Fibroblast of the aortic adventitia (primary cell): ENCODE results near the gene SKIDA1. TPM values are rescaled to one million over a fixed set of nuclear protein-coding genes. Genes with fewer than 3 reads are reported as not detected.

Experiments
- DNase-seq: peaks from one replicate; pipeline ENCODE4 v3.0.0-alpha.2; 2010; ENCODE audit warnings: low read depth
- H3K4me3 ChIP-seq: 2 replicates; pipeline ENCODE4 v1.5.1; 2011; ENCODE audit warnings: low read depth, mild to moderate bottlenecking, control low read depth, low read length, moderate library complexity
- CTCF ChIP-seq: IDR thresholded peaks from 2 replicates; pipeline ENCODE4 v1.5.1; 2011; ENCODE audit warnings: mild to moderate bottlenecking, low read length, control low read depth, inconsistent platforms; ENCODE audit not compliant: insufficient read depth
- total RNA-seq: library from RNA; depleted of rRNA; stranded (reverse); fragments of >200 nt; gene quantifications from 2 replicates; pipeline ENCODE4 v1.2.3, GENCODE V29; 2012; ENCODE audit warnings: low replicate concordance

SKIDA1 gene
- total RNA-seq, 1 donor = 0.90 TPM

- peak overlapping the region; percentile 72 for H3K4me3 ChIP-seq
- DNase-seq = peak; percentile 85
- no peak for TF ChIP-seq CTCF
These were observed 5.5 kb downstream of the SKIDA1 start for GRCh38 chr10:21519941-21520436.

- TF ChIP-seq CTCF = no peak
- no peak for DNase-seq
- H3K4me3 ChIP-seq = peak overlapping the region; percentile 72
These were observed 6.0 kb downstream of the SKIDA1 start for GRCh38 chr10:21519397-21519933.

GRCh38 chr10:21518641-21519396, 6.7 kb downstream of the SKIDA1 start:
- peak; percentile 64 for DNase-seq
- peak overlapping the region; percentile 72 for H3K4me3 ChIP-seq
- no peak for TF ChIP-seq CTCF

GRCh38 chr10:21518149-21518640, 7.3 kb downstream of the SKIDA1 start:
- no peak for TF ChIP-seq CTCF
- DNase-seq = peak; percentile 56
- peak overlapping the region; percentile 72 for H3K4me3 ChIP-seq

- no peak for TF ChIP-seq CTCF
- DNase-seq = peak; percentile 63
These were observed 8.1 kb downstream of the SKIDA1 start for GRCh38 chr10:21517134-21518031.

GRCh38 chr10:21516242-21517131, 9.0 kb downstream of the SKIDA1 start:
- no peak for TF ChIP-seq CTCF
- H3K4me3 ChIP-seq = peak overlapping the region; percentile 72
- peak; percentile 69 for DNase-seq

More at GRCh38 chr10:21517134-21518031, 8.1 kb downstream of the SKIDA1 start:
- peak overlapping the region; percentile 72 for H3K4me3 ChIP-seq
